K562 (cell line): ENCODE results near the gene GYPC. TPM values are rescaled to one million over a fixed set of nuclear protein-coding genes. Genes with fewer than 3 reads are reported as not detected.

Source experiments
- ASH1L ChIP-seq: fragments of 450-650 bp; IDR thresholded peaks from 2 replicates; pipeline ENCODE4 v1.6.1; 2018; ENCODE audit warnings: borderline replicate concordance, mild to moderate bottlenecking, low read depth; ENCODE audit not compliant: partially characterized antibody
- CHD1 ChIP-seq: fragments of 200-600 bp; sonication (generic); IDR thresholded peaks from one replicate; pipeline ENCODE4 v1.6.1; 2012; ENCODE audit warnings: mild to moderate bottlenecking, moderate library complexity, low read length, inconsistent platforms
- CHD2 ChIP-seq: IDR thresholded peaks from 2 replicates; pipeline ENCODE4 v1.6.1; 2011; ENCODE audit warnings: low read depth, low read length
- CTBP1 ChIP-seq: fragments of 450-650 bp; IDR thresholded peaks from 2 replicates; pipeline ENCODE4 v1.6.1; 2016; ENCODE audit warnings: borderline replicate concordance
- FOXA3 ChIP-seq, 2 experiments: fragments of 450-650 bp in 1 of 2; sonication (generic) in 1 of 2; formaldehyde crosslinking; IDR thresholded peaks in 1 of 2; conservative IDR thresholded peaks in 1 of 2; 2 replicates each; pipeline versions ENCODE4 v1.4.0 to v1.8.0; 2020 to 2022; ENCODE audit warnings: mild to moderate bottlenecking in 2 of 2, missing genetic modification reagents in 1 of 2
- GTF2E2 ChIP-seq: fragments of 200-800 bp; sonication (Bioruptor generic); IDR thresholded peaks from 2 replicates; pipeline ENCODE4 v1.6.1; 2016; ENCODE audit warnings: missing genetic modification characterization, missing compliant biosample characterization
- HDAC1 ChIP-seq, 2 experiments: fragments of 450-650 bp; IDR thresholded peaks; 2 replicates each; pipeline ENCODE4 v1.6.1; 2016 to 2017; ENCODE audit warnings: inconsistent platforms in 1 of 2, mild to moderate bottlenecking in 1 of 2, moderate library complexity in 1 of 2
- MCM7 ChIP-seq, 2 experiments: fragments of 450-650 bp; IDR thresholded peaks; 2 replicates each; pipeline ENCODE4 v1.6.1; 2016 to 2018
- MECOM ChIP-seq: fragments of 250-450 bp; sonication (Bioruptor Pico); IDR thresholded peaks from 2 replicates; pipeline ENCODE4 v1.8.0; 2022; ENCODE audit warnings: inconsistent platforms
- MNT ChIP-seq, 2 experiments: fragments of 450-650 bp; conservative IDR thresholded peaks; 2 replicates each; pipeline ENCODE4 v1.6.1; 2017; ENCODE audit warnings: mild to moderate bottlenecking in 2 of 2, moderate library complexity in 2 of 2
- NCOR1 ChIP-seq: fragments of 450-650 bp; IDR thresholded peaks from 2 replicates; pipeline ENCODE4 v1.6.1; 2016; ENCODE audit warnings: mild to moderate bottlenecking, moderate library complexity
- NFIC ChIP-seq: fragments of 450-650 bp; IDR thresholded peaks from 2 replicates; pipeline ENCODE4 v1.6.1; 2017; ENCODE audit warnings: mild to moderate bottlenecking, inconsistent platforms
- RBM22 ChIP-seq: fragments of 200-400 bp; formaldehyde crosslinking; IDR thresholded peaks from 2 replicates; pipeline ENCODE4 v1.6.1; 2018; ENCODE audit warnings: low read length, low read depth; ENCODE audit not compliant: poor library complexity, severe bottlenecking
- SOX6 ChIP-seq: fragments of 450-650 bp; IDR thresholded peaks from 2 replicates; pipeline ENCODE4 v1.6.1; 2014; ENCODE audit warnings: mild to moderate bottlenecking
- SP2 ChIP-seq: IDR thresholded peaks from 2 replicates; pipeline ENCODE4 v1.6.1; 2011; ENCODE audit warnings: mild to moderate bottlenecking, low read depth, low read length, moderate library complexity; ENCODE audit not compliant: poor library complexity, severe bottlenecking; ENCODE audit errors: extremely low read depth
- SRF ChIP-seq, 2 experiments: fragments of 250-450, 450-650 bp in 1 of 2; sonication (Bioruptor Pico) in 1 of 2; sonication (generic) in 1 of 2; formaldehyde crosslinking; IDR thresholded peaks; 2 replicates each; pipeline versions ENCODE4 v1.5.0 to v1.5.1; 2020 to 2022; ENCODE audit warnings: mild to moderate bottlenecking in 1 of 2, missing genetic modification reagents in 1 of 2
- YBX1 ChIP-seq: fragments of 450-650 bp; IDR thresholded peaks from 2 replicates; pipeline ENCODE4 v1.7.1; 2016; ENCODE audit warnings: mild to moderate bottlenecking
- ZBTB12 ChIP-seq: fragments of 250-450 bp; sonication (Bioruptor Pico); IDR thresholded peaks from 2 replicates; pipeline ENCODE4 v1.4.0; 2020
- ZBTB8A ChIP-seq: fragments of 450-650 bp; IDR thresholded peaks from 2 replicates; pipeline ENCODE4 v1.6.1; 2018; ENCODE audit warnings: mild to moderate bottlenecking, moderate library complexity; ENCODE audit not compliant: partially characterized antibody
- ZNF12 ChIP-seq: sonication (generic); formaldehyde crosslinking; IDR thresholded peaks from 2 replicates; pipeline ENCODE4 v1.4.0; 2020; ENCODE audit warnings: mild to moderate bottlenecking, missing genetic modification reagents
- ZNF121 ChIP-seq: sonication (generic); formaldehyde crosslinking; conservative IDR thresholded peaks from 2 replicates; pipeline ENCODE4 v1.8.0; 2022; ENCODE audit warnings: missing genetic modification reagents
- ZNF143 ChIP-seq: sonication (generic); formaldehyde crosslinking; IDR thresholded peaks from 2 replicates; pipeline ENCODE4 v1.9.0; 2022; ENCODE audit warnings: mild to moderate bottlenecking, missing genetic modification reagents
- ZNF197 ChIP-seq: fragments of 200-800 bp; sonication (Bioruptor generic); IDR thresholded peaks from 2 replicates; pipeline ENCODE4 v1.6.1; 2016; ENCODE audit warnings: low read depth, missing genetic modification characterization, missing compliant biosample characterization
- ZNF239 ChIP-seq: fragments of 250-450 bp; sonication (Bioruptor Pico); IDR thresholded peaks from 2 replicates; pipeline ENCODE4 v1.4.0; 2020; ENCODE audit warnings: mild to moderate bottlenecking
- ZNF263 ChIP-seq: sonication (generic); formaldehyde crosslinking; IDR thresholded peaks from 2 replicates; pipeline ENCODE4 v1.8.0; 2022; ENCODE audit warnings: mild to moderate bottlenecking, missing genetic modification reagents, borderline replicate concordance
- ZNF324 ChIP-seq: fragments of 250-450 bp; sonication (Bioruptor Pico); IDR thresholded peaks from 2 replicates; pipeline ENCODE4 v1.4.0; 2020; ENCODE audit warnings: mild to moderate bottlenecking
- ZNF347 ChIP-seq: fragments of 450-650 bp; formaldehyde crosslinking; IDR thresholded peaks from 2 replicates; pipeline ENCODE4 v1.4.0; 2020; ENCODE audit warnings: low read depth, mild to moderate bottlenecking, moderate library complexity
- ZNF445 ChIP-seq: fragments of 250-450 bp; sonication (Bioruptor Pico); IDR thresholded peaks from 2 replicates; pipeline ENCODE4 v1.4.0; 2020; ENCODE audit warnings: low read depth, mild to moderate bottlenecking, moderate library complexity
- ZNF644 ChIP-seq: fragments of 200-800 bp; sonication (Bioruptor generic); IDR thresholded peaks from 2 replicates; pipeline ENCODE4 v1.6.1; 2016; ENCODE audit warnings: low read depth, missing genetic modification characterization, missing compliant biosample characterization
- ZNF695 ChIP-seq: fragments of 450-650 bp; formaldehyde crosslinking; IDR thresholded peaks from 2 replicates; pipeline ENCODE4 v1.4.0; 2020; ENCODE audit warnings: mild to moderate bottlenecking, moderate library complexity
- ZNF780A ChIP-seq: fragments of 250-450 bp; sonication (Bioruptor Pico); IDR thresholded peaks from 2 replicates; pipeline ENCODE4 v1.5.0; 2021; ENCODE audit warnings: mild to moderate bottlenecking
- polyA plus RNA-seq, 8 experiments: library from polyadenylated mRNA; depleted of rRNA in 4 of 8; stranded (reverse) in 5 of 8; unstranded in 3 of 8; fragments of >200 nt; fragmentation: Nextera tagmentation in 2 of 8; fragmentation: Illumina TruSeq in 1 of 8; extraction: Ambion mirVana in 2 of 8; extraction: Trizol in 1 of 8; gene quantifications; 2 replicates each; pipeline versions ENCODE4 v1.2.1 to v1.2.3, GENCODE V29; 2011 to 2014; ENCODE audit warnings: inconsistent platforms in 1 of 8, missing spikeins in 1 of 8
- total RNA-seq, 7 experiments: library from RNA; depleted of rRNA in 6 of 7; stranded (reverse); fragments of >200 nt in 6 of 7; fragmentation: Illumina TruSeq in 2 of 7; extraction: Trizol in 2 of 7; gene quantifications; 2 replicates each; pipeline versions ENCODE4 v1.2.1 to v1.2.3, GENCODE V29; 2011 to 2021; ENCODE audit warnings: low replicate concordance in 1 of 7

GYPC gene
- total and polyA plus RNA-seq, 9 of the 15 experiments (the other 6 are each of a cell fraction or from before 2014, with no cell fraction given) = 50.6 to 282 (median 194) TPM

- TF ChIP-seq ZBTB12 (CRISPR knock-in tag) = no peak
- TF ChIP-seq ZNF695 = no peak
- TF ChIP-seq ZNF263 (CRISPR knock-in tag) = no peak
- TF ChIP-seq ASH1L = no peak
- TF ChIP-seq SOX6 = peak; percentile 86
- TF ChIP-seq ZBTB8A = no peak
- no peak for TF ChIP-seq ZNF780A
- no peak for TF ChIP-seq CHD2
- TF ChIP-seq MNT (conservative IDR thresholded peaks at IDR 0.05) = peak in 1 of 2 experiments; percentile 48; a peak in 3 of 4 replicates
- no peak for TF ChIP-seq ZNF445 (CRISPR knock-in tag)
- no peak for TF ChIP-seq YBX1
- no peak for TF ChIP-seq ZNF324 (CRISPR knock-in tag)
- no peak for TF ChIP-seq RBM22
- no peak for TF ChIP-seq GTF2E2 (tag)
- no peak for TF ChIP-seq ZNF143 (CRISPR knock-in tag)
- TF ChIP-seq ZNF121 (CRISPR knock-in tag) = no peak
- TF ChIP-seq SP2 = no peak
- peak; percentile 95 for TF ChIP-seq NCOR1
- TF ChIP-seq CTBP1 = peak; percentile 92
- TF ChIP-seq FOXA3 (CRISPR knock-in tag; conservative IDR thresholded peaks at IDR 0.05 in 1 of 2, IDR thresholded peaks at IDR 0.05 in 1 of 2) = no peak
- TF ChIP-seq MECOM = peak; percentile 92
- TF ChIP-seq MCM7 (IDR thresholded peaks at IDR 0.05) = no peak
- peak in 1 of 2 experiments; percentile 51; a peak in 2 of 4 replicates for TF ChIP-seq HDAC1 (IDR thresholded peaks at IDR 0.05)
- no peak for TF ChIP-seq ZNF197 (CRISPR knock-in tag)
- no peak for TF ChIP-seq ZNF644 (tag)
- no peak for TF ChIP-seq ZNF12
- TF ChIP-seq ZNF239 (CRISPR knock-in tag) = no peak
- TF ChIP-seq ZNF347 (CRISPR knock-in tag) = no peak
- TF ChIP-seq SRF (CRISPR knock-in tag; IDR thresholded peaks at IDR 0.05) = peak in 1 of 2 experiments; percentile 41; a peak in 1 of 4 replicates
- TF ChIP-seq CHD1 = no peak
- peak; percentile 80 for TF ChIP-seq NFIC
These were observed 10.7 kb upstream of the GYPC start (continued) for GRCh38 chr2:126645211-126645618.
